MM.1S (cell line): ENCODE data around the gene PDE4B.

Source experiments
- EZH2 ChIP-seq: fragments of 300-600 bp; sonication (generic); optimal IDR thresholded peaks from 2 replicates; pipeline ENCODE3; 2017; ENCODE audit warnings: low read depth, mild to moderate bottlenecking, antibody characterized with exemption, low read length, mixed read lengths
- TF ChIP-seq, protein P1 (sequence below): fragments of 300-600 bp; sonication (generic); IDR thresholded peaks from 2 replicates; pipeline ENCODE4 v1.5.1; 2016; ENCODE audit warnings: antibody characterized with exemption, low read length, mixed read lengths

DNA sequence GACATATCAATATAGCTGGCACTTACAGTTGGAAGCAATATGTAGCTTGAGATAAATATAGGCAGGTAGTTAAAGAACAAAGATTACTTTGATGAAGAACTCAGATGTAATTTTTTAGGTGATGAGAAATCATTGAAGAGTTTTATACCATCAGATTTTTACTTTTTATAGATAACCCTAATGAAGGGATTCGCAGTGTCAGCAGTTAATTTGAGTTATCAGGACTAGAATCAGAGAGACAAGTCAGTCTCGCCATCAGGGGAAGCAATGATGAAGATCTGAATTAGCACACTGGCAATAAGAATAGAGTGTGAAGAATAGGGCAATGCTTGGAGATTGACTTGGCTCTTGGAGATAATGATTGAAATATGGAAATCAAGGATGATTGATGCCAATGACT lies 342.5 kb downstream of the PDE4B start:
- TF ChIP-seq, protein P1, sequence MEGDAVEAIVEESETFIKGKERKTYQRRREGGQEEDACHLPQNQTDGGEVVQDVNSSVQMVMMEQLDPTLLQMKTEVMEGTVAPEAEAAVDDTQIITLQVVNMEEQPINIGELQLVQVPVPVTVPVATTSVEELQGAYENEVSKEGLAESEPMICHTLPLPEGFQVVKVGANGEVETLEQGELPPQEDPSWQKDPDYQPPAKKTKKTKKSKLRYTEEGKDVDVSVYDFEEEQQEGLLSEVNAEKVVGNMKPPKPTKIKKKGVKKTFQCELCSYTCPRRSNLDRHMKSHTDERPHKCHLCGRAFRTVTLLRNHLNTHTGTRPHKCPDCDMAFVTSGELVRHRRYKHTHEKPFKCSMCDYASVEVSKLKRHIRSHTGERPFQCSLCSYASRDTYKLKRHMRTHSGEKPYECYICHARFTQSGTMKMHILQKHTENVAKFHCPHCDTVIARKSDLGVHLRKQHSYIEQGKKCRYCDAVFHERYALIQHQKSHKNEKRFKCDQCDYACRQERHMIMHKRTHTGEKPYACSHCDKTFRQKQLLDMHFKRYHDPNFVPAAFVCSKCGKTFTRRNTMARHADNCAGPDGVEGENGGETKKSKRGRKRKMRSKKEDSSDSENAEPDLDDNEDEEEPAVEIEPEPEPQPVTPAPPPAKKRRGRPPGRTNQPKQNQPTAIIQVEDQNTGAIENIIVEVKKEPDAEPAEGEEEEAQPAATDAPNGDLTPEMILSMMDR, result no peak
- TF ChIP-seq EZH2, result no peak
